HG03135 (cell line): Measurements from ENCODE around the gene MTMR6.

Experiments used
- ATAC-seq: cut with Tn5 transposase; IDR thresholded peaks from one replicate; pipeline ENCODE4 v1.9.1; 2021; ENCODE audit warnings: mild to moderate bottlenecking, moderate library complexity; ENCODE audit not compliant: unreplicated experiment

Gene MTMR6

GRCh38 chr13:25281193-25281934 lies 5.9 kb downstream of the MTMR6 start:
- peak; percentile 61 for ATAC-seq

DNA sequence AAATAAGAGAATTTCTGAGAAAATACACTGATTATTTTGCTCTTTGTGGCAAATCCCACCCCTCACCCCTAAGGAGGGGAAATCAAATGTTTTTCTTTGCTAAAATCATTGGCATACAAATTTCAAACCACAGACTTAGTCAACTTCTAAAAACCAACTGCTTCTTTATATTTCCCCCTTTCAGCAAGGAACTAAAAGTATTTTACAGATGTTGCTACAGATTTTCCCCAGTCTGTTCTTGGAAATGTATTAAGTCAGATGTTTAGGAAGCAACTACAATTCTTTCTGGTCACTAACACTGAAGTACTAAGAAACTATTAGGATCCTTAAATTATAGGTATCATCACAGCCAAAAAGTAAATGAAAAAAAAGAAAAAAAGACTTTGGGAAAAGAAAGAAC lies 6.9 kb downstream of the MTMR6 start:
- no peak for ATAC-seq

DNA sequence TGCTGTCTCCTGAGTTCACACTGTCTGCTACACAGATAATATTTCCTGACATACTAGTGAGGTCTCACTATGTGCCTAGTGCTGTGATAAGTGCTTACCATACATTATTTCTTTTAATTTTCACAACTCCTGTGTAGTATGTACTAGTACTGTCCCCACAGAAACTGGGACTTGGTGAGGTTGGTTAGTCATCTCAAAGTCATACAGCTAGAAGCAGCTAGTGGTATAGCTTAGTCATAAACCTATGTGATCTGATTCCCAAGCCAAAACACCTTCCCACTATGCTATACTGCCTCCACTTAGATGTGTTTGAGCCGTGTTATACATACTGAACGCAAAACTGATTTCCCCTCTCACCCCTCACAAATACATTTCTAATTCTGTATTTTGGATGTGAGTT lies 10.5 kb downstream of the MTMR6 start:
- no peak for ATAC-seq

DNA sequence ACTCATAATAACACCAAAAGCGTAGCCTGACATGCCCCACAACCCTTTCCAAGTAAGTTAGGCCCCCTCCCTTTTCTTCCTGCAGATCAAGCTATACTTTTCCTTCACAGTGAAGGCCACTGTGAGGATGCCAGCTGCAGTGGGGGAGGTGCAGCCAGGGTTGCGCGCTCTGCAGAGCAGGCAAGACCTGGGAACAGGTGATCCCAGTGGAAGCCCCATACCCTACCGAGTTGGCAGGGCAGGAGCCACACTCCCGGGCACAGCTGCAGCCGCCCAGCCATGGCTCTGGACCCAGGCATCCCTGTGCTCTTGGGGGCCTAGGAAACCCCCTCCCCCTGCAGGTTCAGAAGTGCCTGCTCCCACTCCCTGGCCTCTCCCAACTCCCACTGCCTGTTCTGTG lies 18.7 kb downstream of the MTMR6 start:
- ATAC-seq: no peak

GRCh38 chr13:25267715-25268114 lies 19.6 kb downstream of the MTMR6 start:
- ATAC-seq: no peak

GRCh38 chr13:25266706-25267105 lies 20.6 kb downstream of the MTMR6 start:
- ATAC-seq: no peak

DNA sequence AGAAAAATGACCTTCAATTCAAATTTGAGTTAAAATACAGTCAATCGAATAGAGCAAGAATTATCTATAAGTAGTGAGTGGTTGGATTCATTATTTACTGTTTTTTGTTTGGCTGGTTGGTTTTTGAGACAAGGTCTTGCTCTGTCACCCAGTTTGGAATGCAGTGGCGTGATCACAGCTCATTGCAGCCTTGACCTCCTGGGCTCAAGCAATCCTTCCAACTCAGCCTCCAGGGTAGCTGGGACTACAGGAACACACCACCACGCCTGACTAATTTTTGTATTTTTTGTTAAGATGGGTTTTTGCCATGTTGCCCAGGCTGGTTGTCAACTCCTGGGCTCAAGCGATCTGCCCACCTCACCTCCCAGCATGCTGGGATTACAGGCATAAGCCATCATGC lies 25.0 kb downstream of the MTMR6 start:
- ATAC-seq: no peak

DNA sequence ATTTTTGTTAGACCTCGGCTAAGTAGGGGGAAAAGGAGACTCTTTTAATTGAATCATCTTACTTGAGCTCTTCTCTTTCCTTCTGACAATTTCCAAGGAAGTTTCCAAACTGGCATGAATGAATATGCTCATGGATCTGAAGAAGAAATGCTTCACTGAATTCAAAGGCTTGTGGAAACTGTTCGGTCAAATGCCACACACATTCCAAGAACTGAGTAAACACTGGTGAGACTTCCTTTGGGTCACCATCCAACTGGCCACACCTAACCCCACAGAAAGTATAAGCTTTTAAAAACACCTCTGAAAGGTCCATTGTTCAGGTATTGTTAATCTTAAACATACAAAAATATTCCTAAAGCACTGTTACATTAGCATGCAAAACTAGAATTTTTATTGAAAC lies 33.6 kb downstream of the MTMR6 start:
- no peak for ATAC-seq

GRCh38 chr13:25252752-25253151 lies 34.5 kb downstream of the MTMR6 start:
- no peak for ATAC-seq

DNA sequence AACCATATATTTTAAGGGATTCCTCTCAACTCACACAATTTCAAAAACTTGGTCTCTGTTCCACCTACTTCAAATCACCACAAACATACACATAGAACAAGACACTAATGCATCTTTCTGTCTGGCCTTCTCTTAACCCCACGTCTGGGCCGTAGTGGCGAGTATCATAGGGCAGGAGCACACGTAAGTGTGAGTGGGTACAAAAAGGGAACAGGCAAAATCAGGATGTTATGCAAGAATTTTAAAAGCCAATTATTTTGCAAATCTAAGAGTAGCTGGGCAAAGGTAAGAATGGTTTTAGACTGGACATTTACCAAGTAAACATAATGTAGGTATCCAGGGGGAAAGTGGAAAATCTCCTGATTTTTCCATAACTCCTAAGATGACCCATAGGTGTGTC lies 35.1 kb downstream of the MTMR6 start:
- ATAC-seq: no peak

- no peak for ATAC-seq
Measured at GRCh38 chr13:25249001-25249543, 38.2 kb downstream of the MTMR6 start.

- no peak for ATAC-seq
Measured at GRCh38 chr13:25248071-25248470, 39.2 kb downstream of the MTMR6 start.

DNA sequence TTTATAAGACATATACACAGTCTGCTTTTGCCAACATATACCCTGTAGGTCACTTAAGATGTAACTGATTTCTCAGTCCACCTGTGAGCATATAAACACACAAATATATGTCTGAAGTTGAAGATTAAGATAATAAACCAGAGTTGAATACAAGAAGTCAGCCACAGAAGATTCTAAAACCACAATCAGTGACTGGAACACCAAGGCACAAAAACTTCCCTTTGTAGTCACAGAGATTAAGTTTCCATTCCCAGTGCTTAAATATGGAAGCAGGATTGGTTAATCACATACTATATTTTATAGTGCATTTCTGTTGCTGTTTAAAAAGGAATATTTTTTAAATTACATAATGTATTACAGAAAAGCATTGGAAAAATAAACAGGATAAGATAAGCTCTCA lies 39.9 kb downstream of the MTMR6 start:
- no peak for ATAC-seq

DNA sequence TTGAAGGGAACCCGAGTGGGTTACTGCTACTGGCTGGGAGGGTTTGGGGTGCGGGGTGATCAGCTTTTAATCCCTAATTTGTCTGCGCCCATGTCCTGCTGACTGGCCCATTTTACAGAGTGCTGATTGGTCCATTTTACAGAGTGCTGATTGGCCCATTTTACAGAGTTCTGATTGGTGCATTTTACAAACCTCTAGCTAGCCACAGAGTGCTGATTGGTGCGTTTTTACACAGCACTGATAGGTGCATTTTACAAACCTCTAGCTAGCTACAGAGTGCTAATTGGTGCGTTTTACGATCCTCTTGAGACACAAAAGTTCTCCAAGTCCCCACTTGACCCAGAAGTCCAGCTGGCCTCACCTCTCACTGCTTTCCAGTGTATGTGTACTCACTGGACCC lies 43.2 kb downstream of the MTMR6 start:
- ATAC-seq: no peak

GRCh38 chr13:25242956-25243355 lies 44.3 kb downstream of the MTMR6 start:
- ATAC-seq: no peak

DNA sequence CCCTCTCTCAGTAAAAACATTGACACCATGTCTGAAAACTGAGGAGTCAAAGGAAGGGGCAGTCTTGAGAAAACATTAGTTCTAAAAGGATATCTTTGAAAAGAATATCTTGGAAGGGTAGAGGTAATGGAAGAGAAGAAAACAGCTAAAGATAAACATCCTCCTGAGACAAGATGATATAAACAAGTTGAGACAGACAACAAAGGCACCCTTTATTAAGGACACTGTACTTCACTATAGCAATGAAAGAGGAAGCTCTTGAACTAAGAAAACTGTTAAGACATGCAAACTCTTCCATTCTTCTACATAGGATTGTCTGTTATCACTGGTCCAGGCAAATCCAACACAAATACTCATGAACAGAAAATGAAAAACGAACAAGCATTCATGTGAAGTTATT lies 46.3 kb downstream of the MTMR6 start:
- ATAC-seq: no peak

DNA sequence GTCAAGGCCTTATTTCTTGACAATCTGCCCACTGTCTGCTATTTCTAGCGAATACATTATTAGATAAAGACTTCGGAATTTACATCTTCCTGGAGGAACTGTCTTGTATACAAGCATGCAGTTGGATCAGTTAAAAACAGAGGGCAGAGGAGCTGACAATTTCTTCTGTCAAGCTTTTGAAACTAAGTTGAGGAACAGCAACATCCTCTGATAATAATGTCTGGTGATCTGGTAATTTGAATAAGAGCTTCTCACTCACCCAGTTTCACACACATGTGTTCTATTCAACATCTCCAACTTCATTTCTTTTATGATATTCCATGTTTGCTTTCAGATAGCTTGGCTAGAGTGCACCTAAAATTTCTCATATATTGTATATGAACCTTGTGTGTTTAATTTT lies 50.2 kb downstream of the MTMR6 start:
- ATAC-seq: no peak

DNA sequence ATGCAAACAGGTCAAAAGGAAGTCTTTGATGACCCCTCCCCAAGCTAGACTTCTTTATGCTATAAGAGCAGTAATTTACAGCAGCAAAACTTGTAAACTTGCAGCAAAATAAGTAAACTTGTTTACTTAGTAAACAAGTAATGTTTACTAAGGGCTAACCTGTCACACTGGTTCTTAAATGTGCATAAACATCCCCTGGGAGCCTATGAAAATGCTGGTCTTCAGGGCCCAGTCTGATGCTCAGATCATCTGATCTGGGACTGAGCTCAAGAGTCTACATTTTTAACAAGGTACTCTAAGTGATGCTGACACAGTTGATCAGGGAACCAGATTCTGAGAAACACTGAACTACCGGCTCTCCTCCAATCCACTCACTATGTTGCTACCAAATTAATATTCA lies 53.4 kb downstream of the MTMR6 start:
- no peak for ATAC-seq

DNA sequence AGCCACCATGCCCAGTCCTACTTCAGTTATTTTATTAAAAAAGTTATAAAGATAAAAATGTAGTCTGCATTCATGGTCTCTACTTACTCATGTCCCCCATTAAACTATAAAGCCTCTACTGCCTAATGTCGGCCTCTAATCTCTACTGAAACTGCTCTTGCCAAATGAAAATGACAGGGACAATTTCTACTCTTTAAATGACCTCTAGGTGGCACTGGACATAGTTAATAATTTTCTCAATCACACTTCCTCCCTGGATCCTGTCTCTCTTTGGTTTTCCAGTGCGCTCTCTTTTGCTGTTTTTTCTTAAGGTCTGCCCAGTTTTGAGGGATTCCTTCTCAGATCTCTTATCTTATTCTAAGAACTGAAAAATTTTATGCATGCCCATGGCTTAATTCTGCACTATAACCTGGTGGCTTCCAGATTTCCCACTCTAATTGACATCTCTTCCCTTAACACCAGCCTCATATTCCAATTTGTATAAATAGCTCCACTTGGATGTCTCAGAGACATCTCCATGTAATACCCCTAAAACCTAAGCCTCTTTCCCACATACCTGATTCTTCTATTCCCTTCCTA lies 54.3 kb downstream of the MTMR6 start:
- ATAC-seq: no peak

DNA sequence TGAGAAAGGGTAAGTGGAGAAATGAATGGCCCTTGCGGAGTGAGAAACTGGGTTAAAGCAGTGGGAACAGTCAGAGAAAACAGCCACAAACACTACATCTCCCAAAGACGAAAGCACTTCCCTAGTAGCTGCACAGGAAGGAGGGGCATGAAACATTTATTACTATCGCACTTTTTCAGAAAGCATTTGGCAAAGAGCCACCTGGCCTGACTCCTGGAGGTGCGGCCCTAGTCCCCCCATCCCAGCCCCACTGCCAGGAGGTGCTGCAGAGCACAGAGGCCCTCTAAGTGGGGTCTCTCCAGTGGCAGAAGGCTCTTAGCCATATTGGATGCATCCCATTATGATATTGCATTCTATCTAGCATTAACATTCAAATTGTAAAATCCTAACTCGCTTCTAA lies 55.8 kb downstream of the MTMR6 start:
- ATAC-seq: no peak

GRCh38 chr13:25227690-25228089 lies 59.6 kb downstream of the MTMR6 start:
- ATAC-seq: no peak

DNA sequence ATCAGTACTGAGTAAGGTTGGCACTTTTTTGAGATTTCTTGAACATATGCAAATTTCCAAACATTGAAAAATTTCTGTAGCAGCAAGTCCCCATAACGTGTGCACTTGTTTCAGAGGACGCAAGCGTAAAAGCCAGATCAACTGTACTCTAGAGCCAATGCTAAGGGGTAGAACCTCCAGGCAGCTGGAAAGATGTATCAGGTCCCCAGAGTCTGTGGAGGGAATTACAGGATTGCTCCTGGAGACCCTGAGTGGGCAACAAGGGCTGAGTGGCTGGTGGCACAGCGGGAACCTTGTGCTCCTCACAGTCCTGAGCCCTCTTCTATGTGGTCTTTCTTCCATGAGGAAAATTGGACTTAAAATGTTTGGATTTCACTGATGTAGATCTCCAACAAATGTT lies 61.3 kb downstream of the MTMR6 start:
- no peak for ATAC-seq

DNA sequence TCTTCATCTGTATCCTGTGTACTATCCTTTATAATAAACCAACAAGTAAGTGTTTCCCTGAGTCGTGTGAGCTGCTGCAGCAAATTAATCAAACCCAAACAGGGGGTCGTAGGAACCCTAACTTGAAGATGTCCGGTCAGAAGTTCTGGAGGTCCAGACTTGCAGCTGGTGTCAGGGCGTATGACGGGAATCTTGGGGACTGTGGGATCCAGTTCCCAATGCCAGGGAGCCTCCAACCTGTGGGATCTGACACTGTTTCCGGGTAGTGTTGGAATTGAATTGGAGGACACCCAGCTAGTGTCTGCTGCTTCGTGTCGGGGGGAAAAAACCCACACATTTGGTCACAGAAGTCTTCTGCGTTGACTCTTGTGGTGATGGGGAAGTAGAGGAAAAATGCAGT lies 63.1 kb downstream of the MTMR6 start:
- ATAC-seq: no peak
